H1 (cell line): ENCODE measurements around the gene DOHH.
"Not testable (repeated sequence)": the region's sequence is repeated elsewhere in the genome, so short reads cannot be mapped to it uniquely, and the experiment has no call there.

Experiments used
- EZH2 ChIP-seq: fragments of 200-600 bp; sonication (generic); IDR thresholded peaks from 2 replicates; pipeline ENCODE4 v1.7.1; 2012; ENCODE audit warnings: low read depth, mild to moderate bottlenecking, moderate library complexity, low read length, inconsistent platforms; ENCODE audit not compliant: severe bottlenecking
- GTF2F1 ChIP-seq: IDR thresholded peaks from 2 replicates; pipeline ENCODE4 v1.6.1; 2012; ENCODE audit warnings: low read depth, low read length, improper control_type of control experiment, borderline replicate concordance
- MAFK ChIP-seq: IDR thresholded peaks from 2 replicates; pipeline ENCODE4 v1.6.1; 2012; ENCODE audit warnings: low read depth, mild to moderate bottlenecking, improper control_type of control experiment, low read length
- POLR2A ChIP-seq, 2 experiments: IDR thresholded peaks; 1 replicate in 1 of 2; 2 replicates in 1 of 2; pipeline ENCODE4 v1.6.1; 2011; ENCODE audit warnings: low read depth in 2 of 2, low read length in 2 of 2, mild to moderate bottlenecking in 2 of 2; ENCODE audit errors: control extremely low read depth in 1 of 2
- POLR2AphosphoS5 ChIP-seq: IDR thresholded peaks from 2 replicates; pipeline ENCODE4 v1.6.1; 2011; ENCODE audit warnings: low read depth, low read length
- RAD21 ChIP-seq, 2 experiments: IDR thresholded peaks in 1 of 2; conservative IDR thresholded peaks in 1 of 2; 2 replicates each; pipeline ENCODE4 v1.6.1; 2011; ENCODE audit warnings: low read depth in 2 of 2, low read length in 2 of 2, improper control_type of control experiment in 1 of 2, inconsistent platforms in 1 of 2, mild to moderate bottlenecking in 1 of 2, moderate library complexity in 1 of 2
- SIX5 ChIP-seq: IDR thresholded peaks from 2 replicates; pipeline ENCODE4 v1.6.1; 2011; ENCODE audit warnings: mild to moderate bottlenecking, low read depth, low read length
- SP1 ChIP-seq: IDR thresholded peaks from 2 replicates; pipeline ENCODE4 v1.6.1; 2011; ENCODE audit warnings: low read depth, low read length
- TAF1 ChIP-seq: IDR thresholded peaks from 2 replicates; pipeline ENCODE4 v1.6.1; 2011; ENCODE audit warnings: mild to moderate bottlenecking, low read depth, low read length
- TF ChIP-seq, protein P1 (sequence below), 3 experiments: IDR thresholded peaks; 1 replicate in 2 of 3; 2 replicates in 1 of 3; pipeline versions ENCODE4 v1.5.1 to v1.6.1; 2011; ENCODE audit warnings: low read length in 3 of 3, mild to moderate bottlenecking in 3 of 3, inconsistent platforms in 2 of 3, low read depth in 1 of 3, moderate library complexity in 1 of 3; ENCODE audit not compliant: insufficient read depth in 1 of 3; ENCODE audit errors: control extremely low read depth in 1 of 3
- TF ChIP-seq, protein P2 (sequence below): fragments of 300-600 bp; sonication (generic); IDR thresholded peaks from 2 replicates; pipeline ENCODE4 v1.7.1; 2012; ENCODE audit warnings: low read length, moderate library complexity, mild to moderate bottlenecking, inconsistent platforms; ENCODE audit not compliant: insufficient replicate concordance
- TF ChIP-seq, protein P3 (sequence below): IDR thresholded peaks from 2 replicates; pipeline ENCODE4 v1.6.1; 2011; ENCODE audit warnings: low read depth, mild to moderate bottlenecking, low read length; ENCODE audit not compliant: insufficient read depth

GRCh38 chr19:3529299-3529698 is 28.8 kb upstream of the DOHH start:
- TF ChIP-seq SIX5; GTF2F1; EZH2; SP1; MAFK; POLR2A (IDR thresholded peaks at IDR 0.05; ENCODE audit: control extremely low read depth in 1 of 2, low read depth in 2 of 2, low read length in 2 of 2); RAD21 (IDR thresholded peaks at IDR 0.05 in 1 of 2, conservative IDR thresholded peaks at IDR 0.05 in 1 of 2; ENCODE audit: low read depth in 2 of 2, low read length in 2 of 2); TAF1; POLR2AphosphoS5: not testable (repeated sequence)
- TF ChIP-seq, protein P1, sequence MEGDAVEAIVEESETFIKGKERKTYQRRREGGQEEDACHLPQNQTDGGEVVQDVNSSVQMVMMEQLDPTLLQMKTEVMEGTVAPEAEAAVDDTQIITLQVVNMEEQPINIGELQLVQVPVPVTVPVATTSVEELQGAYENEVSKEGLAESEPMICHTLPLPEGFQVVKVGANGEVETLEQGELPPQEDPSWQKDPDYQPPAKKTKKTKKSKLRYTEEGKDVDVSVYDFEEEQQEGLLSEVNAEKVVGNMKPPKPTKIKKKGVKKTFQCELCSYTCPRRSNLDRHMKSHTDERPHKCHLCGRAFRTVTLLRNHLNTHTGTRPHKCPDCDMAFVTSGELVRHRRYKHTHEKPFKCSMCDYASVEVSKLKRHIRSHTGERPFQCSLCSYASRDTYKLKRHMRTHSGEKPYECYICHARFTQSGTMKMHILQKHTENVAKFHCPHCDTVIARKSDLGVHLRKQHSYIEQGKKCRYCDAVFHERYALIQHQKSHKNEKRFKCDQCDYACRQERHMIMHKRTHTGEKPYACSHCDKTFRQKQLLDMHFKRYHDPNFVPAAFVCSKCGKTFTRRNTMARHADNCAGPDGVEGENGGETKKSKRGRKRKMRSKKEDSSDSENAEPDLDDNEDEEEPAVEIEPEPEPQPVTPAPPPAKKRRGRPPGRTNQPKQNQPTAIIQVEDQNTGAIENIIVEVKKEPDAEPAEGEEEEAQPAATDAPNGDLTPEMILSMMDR (IDR thresholded peaks at IDR 0.05; ENCODE audit: control extremely low read depth in 1 of 3, insufficient read depth in 1 of 3, low read depth in 1 of 3, low read length in 3 of 3), result not testable (repeated sequence)
- TF ChIP-seq, protein P2, sequence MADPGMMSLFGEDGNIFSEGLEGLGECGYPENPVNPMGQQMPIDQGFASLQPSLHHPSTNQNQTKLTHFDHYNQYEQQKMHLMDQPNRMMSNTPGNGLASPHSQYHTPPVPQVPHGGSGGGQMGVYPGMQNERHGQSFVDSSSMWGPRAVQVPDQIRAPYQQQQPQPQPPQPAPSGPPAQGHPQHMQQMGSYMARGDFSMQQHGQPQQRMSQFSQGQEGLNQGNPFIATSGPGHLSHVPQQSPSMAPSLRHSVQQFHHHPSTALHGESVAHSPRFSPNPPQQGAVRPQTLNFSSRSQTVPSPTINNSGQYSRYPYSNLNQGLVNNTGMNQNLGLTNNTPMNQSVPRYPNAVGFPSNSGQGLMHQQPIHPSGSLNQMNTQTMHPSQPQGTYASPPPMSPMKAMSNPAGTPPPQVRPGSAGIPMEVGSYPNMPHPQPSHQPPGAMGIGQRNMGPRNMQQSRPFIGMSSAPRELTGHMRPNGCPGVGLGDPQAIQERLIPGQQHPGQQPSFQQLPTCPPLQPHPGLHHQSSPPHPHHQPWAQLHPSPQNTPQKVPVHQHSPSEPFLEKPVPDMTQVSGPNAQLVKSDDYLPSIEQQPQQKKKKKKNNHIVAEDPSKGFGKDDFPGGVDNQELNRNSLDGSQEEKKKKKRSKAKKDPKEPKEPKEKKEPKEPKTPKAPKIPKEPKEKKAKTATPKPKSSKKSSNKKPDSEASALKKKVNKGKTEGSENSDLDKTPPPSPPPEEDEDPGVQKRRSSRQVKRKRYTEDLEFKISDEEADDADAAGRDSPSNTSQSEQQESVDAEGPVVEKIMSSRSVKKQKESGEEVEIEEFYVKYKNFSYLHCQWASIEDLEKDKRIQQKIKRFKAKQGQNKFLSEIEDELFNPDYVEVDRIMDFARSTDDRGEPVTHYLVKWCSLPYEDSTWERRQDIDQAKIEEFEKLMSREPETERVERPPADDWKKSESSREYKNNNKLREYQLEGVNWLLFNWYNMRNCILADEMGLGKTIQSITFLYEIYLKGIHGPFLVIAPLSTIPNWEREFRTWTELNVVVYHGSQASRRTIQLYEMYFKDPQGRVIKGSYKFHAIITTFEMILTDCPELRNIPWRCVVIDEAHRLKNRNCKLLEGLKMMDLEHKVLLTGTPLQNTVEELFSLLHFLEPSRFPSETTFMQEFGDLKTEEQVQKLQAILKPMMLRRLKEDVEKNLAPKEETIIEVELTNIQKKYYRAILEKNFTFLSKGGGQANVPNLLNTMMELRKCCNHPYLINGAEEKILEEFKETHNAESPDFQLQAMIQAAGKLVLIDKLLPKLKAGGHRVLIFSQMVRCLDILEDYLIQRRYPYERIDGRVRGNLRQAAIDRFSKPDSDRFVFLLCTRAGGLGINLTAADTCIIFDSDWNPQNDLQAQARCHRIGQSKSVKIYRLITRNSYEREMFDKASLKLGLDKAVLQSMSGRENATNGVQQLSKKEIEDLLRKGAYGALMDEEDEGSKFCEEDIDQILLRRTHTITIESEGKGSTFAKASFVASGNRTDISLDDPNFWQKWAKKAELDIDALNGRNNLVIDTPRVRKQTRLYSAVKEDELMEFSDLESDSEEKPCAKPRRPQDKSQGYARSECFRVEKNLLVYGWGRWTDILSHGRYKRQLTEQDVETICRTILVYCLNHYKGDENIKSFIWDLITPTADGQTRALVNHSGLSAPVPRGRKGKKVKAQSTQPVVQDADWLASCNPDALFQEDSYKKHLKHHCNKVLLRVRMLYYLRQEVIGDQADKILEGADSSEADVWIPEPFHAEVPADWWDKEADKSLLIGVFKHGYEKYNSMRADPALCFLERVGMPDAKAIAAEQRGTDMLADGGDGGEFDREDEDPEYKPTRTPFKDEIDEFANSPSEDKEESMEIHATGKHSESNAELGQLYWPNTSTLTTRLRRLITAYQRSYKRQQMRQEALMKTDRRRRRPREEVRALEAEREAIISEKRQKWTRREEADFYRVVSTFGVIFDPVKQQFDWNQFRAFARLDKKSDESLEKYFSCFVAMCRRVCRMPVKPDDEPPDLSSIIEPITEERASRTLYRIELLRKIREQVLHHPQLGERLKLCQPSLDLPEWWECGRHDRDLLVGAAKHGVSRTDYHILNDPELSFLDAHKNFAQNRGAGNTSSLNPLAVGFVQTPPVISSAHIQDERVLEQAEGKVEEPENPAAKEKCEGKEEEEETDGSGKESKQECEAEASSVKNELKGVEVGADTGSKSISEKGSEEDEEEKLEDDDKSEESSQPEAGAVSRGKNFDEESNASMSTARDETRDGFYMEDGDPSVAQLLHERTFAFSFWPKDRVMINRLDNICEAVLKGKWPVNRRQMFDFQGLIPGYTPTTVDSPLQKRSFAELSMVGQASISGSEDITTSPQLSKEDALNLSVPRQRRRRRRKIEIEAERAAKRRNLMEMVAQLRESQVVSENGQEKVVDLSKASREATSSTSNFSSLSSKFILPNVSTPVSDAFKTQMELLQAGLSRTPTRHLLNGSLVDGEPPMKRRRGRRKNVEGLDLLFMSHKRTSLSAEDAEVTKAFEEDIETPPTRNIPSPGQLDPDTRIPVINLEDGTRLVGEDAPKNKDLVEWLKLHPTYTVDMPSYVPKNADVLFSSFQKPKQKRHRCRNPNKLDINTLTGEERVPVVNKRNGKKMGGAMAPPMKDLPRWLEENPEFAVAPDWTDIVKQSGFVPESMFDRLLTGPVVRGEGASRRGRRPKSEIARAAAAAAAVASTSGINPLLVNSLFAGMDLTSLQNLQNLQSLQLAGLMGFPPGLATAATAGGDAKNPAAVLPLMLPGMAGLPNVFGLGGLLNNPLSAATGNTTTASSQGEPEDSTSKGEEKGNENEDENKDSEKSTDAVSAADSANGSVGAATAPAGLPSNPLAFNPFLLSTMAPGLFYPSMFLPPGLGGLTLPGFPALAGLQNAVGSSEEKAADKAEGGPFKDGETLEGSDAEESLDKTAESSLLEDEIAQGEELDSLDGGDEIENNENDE, result not testable (repeated sequence)
- TF ChIP-seq, protein P3, sequence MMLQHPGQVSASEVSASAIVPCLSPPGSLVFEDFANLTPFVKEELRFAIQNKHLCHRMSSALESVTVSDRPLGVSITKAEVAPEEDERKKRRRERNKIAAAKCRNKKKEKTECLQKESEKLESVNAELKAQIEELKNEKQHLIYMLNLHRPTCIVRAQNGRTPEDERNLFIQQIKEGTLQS, result not testable (repeated sequence)
